Measurements from ENCODE around the gene HABP2.

HABP2 gene

DNA sequence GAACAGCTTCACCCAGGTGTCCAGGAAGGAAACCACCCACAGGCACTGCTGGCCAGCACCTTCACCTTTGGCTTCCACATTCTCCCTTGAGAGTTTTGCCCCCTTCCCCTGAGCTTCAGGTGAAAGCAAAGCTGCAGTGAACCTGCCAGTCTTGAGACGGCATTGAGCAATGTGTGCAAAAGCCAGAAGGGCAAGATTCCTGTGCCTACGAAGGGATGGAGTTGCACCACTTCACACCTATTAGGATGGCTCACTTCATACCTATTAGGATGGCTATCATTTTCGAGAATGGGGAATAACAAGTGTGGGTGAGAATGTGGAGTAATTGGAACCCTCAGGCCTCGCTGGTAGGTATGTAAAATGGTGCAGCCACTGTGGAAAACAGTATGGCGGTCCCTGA lies 7.2 kb downstream of the HABP2 start:
- no peak for DNase-seq

DNA sequence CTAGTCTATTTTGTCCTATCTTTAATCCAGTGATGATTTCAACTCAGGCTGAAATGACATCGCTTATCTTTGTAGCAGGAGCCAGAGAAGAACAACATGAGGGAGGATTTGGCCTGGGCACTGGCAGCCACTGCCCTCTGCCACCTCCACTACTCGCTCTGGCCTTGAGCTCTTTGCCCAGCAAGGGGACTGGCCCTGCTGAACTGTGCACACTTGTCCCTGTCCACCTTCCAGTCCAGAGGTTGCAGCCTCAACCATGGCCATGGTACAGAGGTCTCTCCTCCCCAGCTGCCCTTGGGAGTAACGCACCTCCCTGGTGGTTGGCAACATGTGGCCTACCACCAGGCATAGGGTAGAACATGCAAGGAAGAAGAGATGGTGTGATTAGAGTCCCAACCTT lies 8.4 kb downstream of the HABP2 start:
- no peak for DNase-seq

DNA sequence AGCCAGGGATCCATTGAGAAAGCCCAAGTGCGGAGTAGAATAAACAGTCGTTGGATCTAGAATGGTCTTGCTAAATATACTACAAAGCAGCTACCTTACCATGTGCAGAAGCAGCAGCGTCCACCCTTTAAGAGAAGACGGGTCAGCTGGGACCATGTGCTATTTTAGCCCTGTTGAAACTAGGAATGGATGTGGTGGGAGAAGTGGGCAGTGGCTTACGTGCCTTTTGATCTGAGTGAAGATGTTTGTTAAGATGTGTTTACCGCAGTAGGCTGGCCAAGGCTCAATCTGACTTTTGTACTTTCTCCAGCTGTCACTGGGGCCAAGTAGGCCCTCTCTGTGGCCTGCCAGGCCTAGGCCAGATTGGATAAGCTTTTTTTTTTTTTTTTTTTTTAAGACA lies 9.2 kb downstream of the HABP2 start:
- no peak for DNase-seq

DNA sequence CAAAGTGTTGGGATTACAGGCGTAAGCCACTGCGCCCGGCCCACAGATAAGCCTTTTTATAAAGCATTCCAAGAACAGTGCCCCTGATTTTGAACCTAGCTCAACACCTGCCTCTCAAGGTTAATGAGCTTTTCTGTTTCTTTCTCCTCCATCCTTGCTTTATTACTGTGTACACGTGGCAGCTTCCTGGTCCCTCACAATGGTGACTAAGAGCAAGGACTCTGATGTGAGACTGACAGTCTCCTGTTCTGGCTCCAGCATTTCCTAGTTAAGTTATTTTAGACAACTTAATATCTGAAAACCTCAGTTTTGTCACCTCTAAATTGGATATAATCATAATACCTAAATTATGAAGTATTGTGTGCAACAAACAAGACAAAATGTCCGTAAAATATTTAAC lies 9.9 kb downstream of the HABP2 start:
- peak; percentile 30 for DNase-seq

DNA sequence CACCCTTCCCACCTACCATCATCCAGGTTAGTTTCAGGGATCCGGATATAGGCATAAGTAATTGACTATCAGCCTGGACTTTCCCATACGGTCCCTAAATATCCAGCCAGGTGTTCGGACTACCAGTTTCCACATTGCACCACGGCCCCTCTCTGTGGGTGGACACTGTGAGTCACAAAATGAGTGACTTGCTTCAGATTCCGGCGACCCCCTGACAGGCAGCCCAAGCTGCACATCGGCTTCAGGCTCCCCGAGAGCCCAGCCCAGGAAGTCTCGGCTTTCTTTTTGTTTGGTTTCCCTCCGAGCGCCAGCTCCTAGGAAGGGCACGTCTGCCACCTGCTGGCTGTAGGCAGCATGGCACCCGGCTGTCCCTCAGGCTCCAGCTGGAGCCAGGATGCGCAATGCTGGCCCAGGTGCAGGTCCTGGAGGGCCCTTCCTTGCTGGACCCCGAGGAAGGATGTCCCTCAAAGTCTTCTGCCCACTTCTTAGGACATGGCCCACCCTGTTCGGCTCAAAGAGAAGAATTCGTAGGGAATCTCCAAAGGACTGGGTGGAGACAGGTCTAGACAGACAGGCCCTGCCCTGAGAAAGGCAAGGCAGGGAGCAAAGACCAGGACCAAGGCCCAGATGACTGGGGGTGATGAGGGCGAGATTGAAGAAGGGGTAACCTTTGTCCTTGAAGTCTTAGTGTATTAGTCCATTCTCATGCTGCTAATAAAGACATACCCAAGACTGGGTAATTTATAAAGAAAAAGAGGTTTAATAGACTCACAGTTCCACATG lies 10.6 kb downstream of the HABP2 start:
- DNase-seq = peak; percentile 84

DNA sequence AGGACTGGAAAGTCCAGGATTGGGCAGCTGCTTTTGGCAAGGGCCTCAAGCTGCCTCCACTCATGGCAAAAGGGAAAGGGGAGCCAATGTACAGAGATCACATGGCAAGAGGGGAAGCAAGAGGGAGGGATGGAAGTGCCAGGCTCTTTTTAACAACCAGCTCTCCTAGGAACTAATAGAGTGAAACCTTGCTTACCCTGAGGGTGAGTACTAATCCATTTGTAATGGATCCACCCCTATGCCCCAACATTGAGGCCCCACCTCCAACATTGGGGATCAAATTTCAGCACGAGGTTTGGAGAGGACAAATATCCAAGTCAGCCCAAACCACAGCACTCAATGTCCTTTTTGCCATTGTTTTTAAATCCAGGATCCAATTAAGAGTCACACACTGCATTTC lies 12.5 kb downstream of the HABP2 start:
- DNase-seq = no peak

DNA sequence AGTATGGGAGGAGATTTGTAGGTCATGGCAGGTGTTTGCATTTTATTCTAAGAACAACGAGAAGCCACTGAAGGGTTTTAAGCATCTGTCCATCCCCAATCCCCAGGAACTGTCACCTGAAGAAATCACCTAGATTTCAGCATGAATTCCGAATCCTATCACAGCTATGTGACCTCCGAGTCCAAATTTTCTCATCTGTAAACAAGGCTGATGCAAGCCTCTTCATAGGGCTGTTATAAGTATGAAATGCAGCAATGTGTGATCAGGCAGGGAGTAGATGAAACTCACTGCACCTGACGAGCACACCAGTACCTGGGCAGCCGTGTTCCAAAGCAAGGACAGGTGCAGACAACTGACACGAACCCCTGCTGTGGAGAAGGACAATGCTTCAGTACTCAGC lies 14.0 kb downstream of the HABP2 start:
- peak; percentile 62 for DNase-seq

DNA sequence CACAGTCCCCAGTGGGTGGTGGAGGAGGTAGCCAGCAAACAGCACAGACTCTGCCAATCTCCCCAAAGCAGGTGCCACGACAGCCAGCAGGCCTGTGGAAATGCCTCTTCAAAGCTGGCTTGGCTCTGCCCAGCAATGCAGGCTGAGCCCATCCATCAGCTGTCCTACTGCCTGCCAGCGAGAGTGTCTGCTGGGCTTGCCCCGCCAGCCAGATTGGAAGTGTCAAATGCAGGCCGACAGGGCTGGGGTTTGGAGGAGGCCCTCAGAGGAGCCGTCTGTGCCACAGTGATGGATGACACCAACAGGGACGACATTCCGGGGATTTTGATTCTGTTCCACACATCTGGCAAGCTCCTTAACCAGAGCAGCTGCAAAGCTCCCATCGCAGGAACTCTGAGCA lies 16.7 kb downstream of the HABP2 start:
- no peak for DNase-seq

DNA sequence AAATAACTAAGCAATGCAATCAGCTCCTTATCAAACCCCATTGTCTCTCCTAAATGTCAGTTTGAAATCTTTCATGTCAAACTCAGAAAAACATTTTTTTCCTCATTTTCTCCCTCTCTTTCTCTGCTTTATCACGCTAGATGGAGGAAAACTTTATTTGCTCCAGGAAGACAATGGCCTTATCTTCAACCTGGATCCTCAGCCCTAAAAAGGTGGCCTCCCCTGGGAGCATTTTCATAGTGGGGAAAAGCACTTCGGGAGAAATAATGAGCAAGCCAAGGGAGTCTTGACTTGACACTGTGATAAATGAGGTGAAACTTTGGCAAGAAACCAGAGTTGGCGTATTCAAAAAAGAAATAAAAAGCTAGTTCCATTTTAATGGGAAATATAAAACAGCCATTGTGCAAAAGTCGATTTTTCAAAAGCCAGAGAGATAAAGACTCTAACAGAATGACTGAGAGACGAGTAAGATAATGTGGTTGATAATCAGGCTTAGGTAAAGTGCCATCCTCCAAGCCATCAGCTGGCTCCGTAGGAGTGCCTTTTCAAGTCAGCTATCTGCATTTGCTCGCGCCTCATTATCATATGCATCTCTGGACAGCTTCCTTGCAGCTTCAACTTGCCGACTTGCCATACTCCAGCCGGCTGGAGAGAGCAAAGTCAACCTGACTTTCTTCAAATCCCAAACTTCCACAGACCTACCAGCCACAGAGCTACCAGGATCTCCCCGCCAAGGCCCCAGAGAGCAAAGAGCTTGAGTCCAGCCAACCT lies 19.9 kb downstream of the HABP2 start:
- DNase-seq = no peak

DNA sequence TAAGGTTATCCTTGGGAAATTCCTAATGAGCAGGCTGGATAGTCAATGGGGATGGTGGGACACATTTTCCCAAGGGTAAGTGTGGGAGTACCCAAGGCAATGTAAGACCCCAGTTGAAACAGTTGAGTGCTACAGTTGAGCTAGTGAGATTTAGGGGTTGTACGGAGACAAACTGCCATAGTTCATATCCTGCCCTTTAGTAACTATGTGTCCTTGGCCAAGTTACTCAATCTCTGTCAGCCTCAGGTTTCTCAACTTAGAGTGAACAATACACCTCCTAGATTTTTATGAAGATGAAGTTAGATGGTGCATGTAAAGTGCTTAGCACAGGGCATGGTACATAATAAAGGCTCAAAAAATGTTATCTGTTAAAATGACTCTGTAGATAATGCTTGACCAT lies 20.5 kb downstream of the HABP2 start:
- DNase-seq = no peak

DNA sequence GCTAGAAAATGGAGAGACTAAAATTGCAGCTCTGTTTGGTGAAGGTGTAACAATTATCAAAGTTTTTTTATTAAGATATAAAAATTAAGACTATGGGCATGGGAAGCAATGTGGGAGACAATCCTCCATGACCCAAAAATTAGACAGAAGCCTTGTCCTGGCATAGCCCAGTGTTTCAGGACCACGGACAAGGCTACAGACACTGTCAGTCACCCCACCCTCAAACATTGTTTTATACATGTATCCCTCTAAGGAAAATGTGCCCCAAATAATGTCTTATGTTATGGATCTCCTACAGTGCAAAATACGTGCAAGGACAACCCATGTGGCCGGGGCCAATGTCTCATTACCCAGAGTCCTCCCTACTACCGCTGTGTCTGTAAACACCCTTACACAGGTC lies 24.0 kb downstream of the HABP2 start:
- DNase-seq = peak; percentile 13

DNA sequence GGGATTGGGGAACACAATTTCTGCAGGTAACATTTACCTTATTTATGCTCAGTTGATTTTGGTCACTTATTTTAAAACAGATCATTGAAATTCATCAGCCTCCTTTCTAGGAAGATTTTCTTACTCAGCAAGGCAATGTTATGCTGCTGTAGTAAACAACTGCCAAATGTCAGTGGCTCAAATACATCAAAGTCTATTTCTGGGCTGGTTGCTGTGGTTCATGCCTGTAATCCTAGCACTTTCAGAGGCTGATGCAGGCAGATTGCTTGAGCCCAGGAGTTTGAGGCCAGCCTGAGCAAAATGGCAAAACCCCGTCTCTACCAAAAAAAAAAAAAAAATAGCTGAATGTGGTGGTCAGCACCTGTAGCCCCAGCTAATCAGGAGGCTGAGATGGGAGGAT lies 25.9 kb downstream of the HABP2 start:
- DNase-seq = no peak

DNA sequence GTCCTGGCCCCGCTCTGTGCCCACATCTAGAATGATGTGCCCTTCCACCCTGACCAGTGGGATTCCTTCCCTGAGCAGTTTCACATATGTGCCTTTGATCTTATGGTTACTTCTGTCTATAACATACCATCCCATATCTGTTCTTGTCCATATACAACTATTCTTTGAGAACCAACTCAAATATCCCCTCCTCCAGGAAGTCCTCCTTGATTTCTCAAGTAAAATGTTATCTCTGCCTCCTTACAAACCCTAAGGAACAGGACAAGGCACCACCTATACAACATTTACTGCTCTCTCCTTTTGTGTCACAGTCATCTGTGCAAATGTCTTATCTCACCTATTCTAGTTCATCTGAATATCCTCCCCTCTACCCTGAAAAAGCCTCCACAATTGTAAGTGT lies 28.2 kb downstream of the HABP2 start:
- DNase-seq = no peak

DNA sequence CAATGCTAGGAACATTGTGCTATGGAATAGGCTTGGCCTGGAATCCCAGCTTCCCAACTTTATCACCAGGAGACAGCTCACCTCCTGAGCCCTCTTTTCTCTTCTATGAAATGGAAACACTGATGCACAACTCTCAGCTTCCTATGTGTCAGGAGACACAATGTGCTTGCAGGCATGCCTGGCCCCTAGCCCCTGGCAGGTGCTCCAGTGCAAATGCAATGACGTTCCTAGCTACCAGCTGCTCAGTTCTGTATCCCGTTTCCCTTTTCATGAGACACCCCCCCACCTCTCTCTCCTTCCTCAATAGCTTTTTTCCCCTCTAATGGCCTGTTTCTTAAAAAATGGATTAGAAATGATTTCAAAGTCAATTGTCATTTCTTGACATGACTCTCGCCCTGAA lies 30.7 kb downstream of the HABP2 start:
- DNase-seq = no peak

DNA sequence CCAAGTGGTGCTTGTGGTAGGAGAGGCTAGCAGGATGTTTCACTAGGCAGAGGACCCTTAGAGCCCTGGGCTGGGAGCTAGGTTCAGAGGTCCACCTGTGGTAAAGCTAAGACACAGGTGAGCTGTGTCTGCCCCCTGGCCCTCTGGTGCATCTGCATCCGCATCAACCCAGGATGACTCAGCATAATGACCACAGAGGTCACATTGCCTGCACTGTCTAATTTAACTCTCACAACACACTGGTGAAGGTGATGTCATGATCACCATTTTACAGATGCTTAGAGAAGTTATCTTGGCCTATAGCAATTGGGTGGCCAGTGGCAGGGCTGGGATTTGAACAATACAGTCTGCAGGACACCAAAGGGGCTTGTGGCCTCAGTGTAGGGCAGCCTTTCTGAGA lies 33.1 kb downstream of the HABP2 start:
- DNase-seq = peak; percentile 80

DNA sequence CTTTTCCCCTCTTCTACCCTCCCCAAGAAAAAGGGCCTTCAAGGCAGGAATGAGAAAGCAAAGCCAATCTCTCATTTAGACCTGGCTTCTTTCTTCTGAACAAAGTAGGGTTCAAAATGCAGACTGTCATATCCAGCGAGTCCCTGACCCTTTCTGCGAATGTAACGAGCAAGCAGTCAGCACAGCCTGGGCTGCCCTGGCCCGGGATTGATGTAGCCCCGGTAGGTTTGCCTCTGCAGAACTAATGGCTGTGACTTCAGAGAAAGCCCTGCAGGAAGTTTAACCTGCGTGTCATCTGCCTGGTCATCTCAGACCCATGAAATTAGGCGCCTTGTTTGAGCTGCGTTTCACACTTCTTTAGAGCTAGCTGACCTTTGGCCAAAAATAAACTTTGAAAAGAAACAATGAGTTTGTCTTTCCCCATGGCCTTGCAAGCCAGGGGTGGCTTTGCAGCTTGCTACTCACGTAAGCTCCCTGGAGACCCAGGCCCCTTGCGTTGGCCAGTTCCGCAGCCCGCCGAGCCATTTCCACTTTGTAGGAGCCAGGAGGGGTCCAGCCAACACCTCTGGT lies 36.4 kb downstream of the HABP2 start:
- DNase-seq = no peak

DNA sequence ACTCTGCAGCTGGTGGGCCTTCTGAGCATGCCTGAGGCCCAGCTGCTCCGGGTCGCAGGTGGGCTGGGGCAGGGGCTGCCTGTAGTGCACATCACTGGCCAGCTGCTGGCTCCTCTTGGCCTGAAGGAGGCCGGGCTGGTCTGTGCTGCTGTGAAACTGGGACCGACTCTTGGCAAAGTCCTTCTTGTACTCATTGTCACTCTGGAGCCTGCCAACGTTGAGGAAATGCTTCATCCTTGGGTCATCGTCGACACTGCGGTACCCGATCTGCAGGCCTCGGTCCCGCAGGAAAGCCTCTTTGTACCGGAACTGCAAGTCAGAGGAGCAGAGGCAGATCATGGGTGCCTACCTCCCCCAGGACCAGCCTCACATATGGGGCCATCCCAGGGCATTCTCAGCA lies 37.7 kb downstream of the HABP2 start:
- no peak for DNase-seq

DNA sequence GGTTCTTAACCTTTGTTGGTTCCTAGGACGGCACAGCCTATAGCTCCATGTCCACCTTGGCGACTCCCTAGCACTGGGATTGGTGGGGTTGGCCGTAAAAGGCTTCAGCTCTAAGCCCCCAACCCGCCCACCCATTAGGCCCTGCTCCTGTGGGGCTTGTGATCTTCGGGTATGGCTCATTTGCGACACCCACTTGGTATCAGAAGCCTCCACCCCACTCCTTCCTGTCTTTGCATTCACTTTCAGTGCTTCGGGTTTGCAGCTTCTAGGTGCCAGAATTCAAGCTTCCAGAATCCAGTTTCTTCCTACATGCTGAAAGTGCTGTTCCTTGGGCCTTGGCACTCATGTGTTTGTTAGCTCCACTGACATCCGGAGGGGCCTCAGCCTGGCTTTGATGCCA lies 39.5 kb downstream of the HABP2 start:
- no peak for DNase-seq

DNA sequence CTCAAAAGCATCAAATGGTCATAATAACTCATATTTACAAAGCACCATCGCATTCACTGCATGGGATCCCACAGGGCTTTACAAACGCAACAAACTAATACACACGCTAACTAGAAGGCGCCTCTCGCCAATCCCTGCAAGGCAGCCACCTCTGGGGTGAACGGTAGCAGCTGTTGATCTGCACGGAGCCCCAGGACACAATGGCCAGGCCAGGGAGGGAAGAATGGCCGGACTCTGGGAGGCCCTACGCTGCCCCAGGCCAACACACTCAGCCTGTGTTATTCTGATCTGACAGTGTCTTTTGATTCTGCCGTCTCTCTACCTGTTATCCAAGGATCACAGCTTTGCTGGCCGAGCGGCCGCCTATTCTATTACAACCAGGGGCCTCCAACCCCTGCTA lies 41.8 kb downstream of the HABP2 start:
- no peak for DNase-seq

DNA sequence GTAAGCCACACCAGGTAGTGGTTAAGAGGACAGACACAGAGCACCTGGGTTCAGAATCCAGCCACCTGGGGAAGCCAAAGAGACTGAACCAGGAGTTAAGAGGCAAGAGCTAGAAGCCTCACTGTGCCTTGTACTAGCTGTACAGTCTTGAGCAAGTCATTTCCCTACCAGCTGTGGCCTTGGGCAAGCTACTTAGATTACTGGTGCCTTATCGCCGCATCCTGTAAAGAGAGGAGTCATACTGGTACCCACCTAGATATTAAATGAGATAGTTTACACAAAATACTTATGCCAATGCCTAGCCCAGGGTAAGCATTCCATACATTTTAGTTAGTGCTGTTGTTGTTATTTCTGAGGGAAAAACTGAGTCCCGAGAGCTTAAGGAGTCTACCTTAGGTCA lies 47.7 kb downstream of the HABP2 start:
- no peak for DNase-seq

DNA sequence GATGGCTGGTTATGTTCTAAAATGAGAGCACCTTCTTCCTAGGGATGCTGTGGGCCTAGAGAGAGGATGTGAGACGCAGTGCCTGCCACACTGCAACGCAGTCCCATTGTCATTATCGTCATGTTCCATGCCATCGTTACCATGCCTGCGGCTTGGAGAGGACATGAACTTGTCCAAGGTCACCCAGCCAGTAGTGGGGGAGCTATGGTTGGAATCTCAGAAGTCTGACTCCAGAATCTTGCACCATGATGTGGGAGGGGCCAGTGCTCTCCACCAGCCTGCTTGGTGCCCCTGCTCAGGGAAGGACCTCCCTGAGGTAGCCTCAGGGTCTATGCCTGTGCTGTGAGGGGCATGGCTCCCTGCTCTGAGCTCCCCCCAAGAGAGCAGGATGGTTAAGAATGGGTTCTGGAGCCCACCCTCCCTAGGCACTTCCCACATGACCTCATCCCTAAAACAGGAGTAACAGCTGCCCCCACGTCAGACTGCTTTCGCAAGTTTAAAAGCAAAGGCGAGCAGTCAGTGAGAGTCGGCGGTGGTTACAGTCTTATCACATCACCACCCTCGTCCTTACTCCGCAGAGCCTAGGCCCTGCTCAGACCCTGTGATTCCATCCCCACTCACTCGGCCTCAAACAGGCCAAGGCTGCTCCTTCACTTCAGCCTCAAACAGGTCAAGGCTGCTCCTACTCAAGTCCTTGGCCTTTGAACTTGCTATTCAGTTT lies 50.4 kb downstream of the HABP2 start:
- no peak for DNase-seq

DNA sequence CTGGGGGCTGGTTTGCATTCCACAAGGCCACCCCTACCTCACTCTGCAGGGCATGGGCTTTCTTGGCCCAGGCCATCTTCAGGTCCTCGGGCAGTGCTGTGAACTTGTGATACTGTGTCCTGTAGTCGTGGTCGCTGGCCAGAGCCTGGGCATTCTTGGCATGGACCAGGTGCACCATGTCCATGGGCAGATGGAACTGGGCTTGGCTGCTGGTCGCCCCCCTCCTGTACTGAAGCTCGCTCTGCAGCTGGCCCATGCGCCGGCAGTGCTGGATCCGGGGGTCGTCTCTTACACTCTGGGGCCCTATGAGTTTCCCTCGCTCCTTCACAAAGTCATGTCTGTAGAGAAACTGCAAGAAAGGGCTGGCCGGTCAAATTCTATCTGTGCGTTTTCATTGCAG lies 51.7 kb downstream of the HABP2 start:
- DNase-seq = no peak

DNA sequence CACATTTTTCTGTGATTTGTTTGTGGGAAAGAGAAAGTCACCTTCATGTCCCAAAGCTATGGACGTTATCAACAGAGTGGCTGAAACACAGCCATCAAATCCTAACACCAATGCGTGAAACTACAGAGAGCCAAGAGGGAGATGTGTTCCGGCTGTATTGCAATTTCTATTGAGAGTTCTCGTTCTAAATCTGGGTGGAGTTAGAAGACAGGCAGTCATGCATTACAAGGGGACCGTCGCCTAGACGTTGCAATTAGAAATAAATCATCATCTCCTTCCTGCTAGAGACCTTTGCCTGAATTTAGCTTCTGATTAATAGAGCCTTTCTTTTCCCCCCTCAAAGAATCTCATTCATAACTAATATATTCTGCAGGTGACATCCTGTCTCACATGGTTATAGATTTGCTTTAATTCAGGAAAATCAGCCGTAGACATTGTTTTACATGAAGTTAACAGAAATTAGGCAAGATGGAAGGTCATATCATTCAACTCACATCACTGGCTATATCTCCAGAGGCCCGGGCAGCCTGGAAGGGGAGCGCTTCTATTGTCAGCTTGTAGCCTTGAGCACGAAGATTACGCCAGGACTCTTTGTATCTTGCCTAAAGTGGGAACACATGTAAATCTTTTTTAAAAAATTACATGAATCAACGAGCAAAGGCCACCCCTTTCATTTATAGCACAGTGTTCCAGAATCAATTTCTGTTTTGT lies 52.6 kb downstream of the HABP2 start:
- DNase-seq = no peak
